DMS153 treated with DMSO at 0.1 percent for 48 hours (cell line): ENCODE results near the gene CPNE5.
"Not testable (repeated sequence)": the region's sequence is repeated elsewhere in the genome, so short reads cannot be mapped to it uniquely, and the experiment has no call there.

ENCODE experiments used
- DNase-seq: peaks from one replicate; lab custom pipeline; 2025; ENCODE audit not compliant: unreplicated experiment; lab: John Stamatoyannopoulos, UW

CPNE5 gene

GRCh38 chr6:36817176-36817817 is 21.9 kb downstream of the CPNE5 start:
- no peak for DNase-seq

- no peak for DNase-seq
These were observed 23.1 kb downstream of the CPNE5 start for GRCh38 chr6:36815962-36816735.

- DNase-seq = no peak
These were observed 25.0 kb downstream of the CPNE5 start for GRCh38 chr6:36814249-36814648.

GRCh38 chr6:36813526-36813925 is 25.7 kb downstream of the CPNE5 start:
- DNase-seq = no peak

- DNase-seq = not testable (repeated sequence)
These were observed 26.2 kb downstream of the CPNE5 start for GRCh38 chr6:36813047-36813446.

GRCh38 chr6:36809941-36810803 is 29.1 kb downstream of the CPNE5 start:
- DNase-seq = no peak

- no peak for DNase-seq
These were observed 30.1 kb downstream of the CPNE5 start for GRCh38 chr6:36809156-36809555.

GRCh38 chr6:36808634-36809033 is 30.6 kb downstream of the CPNE5 start:
- no peak for DNase-seq

GRCh38 chr6:36807750-36808149 is 31.5 kb downstream of the CPNE5 start:
- no peak for DNase-seq

- no peak for DNase-seq
These were observed 32.1 kb downstream of the CPNE5 start for GRCh38 chr6:36807143-36807542.

- no peak for DNase-seq
These were observed 33.3 kb downstream of the CPNE5 start for GRCh38 chr6:36805917-36806316.

GRCh38 chr6:36805096-36805797 is 34.0 kb downstream of the CPNE5 start:
- DNase-seq = no peak

- no peak for DNase-seq
These were observed 34.7 kb downstream of the CPNE5 start for GRCh38 chr6:36804563-36804962.

GRCh38 chr6:36803908-36804307 is 35.3 kb downstream of the CPNE5 start:
- DNase-seq = no peak

GRCh38 chr6:36803482-36803881 is 35.8 kb downstream of the CPNE5 start:
- DNase-seq = no peak

GRCh38 chr6:36800223-36801076 is 38.8 kb downstream of the CPNE5 start:
- DNase-seq = no peak

GRCh38 chr6:36798852-36799251 is 40.4 kb downstream of the CPNE5 start:
- DNase-seq = no peak

- DNase-seq = no peak
These were observed 41.6 kb downstream of the CPNE5 start for GRCh38 chr6:36797653-36798052.

- DNase-seq = no peak
These were observed 42.2 kb downstream of the CPNE5 start for GRCh38 chr6:36797055-36797454.

GRCh38 chr6:36794713-36795065 is 44.6 kb downstream of the CPNE5 start:
- no peak for DNase-seq
